ENCODE results near the gene EMC8.

- TF ChIP-seq EZH2 (IDR thresholded peaks at IDR 0.05; ENCODE audit: borderline replicate concordance, insufficient read depth, low read depth, low read length, poor library complexity, severe bottlenecking) (no peak), CTCF (IDR thresholded peaks at IDR 0.05) (no peak)
These were observed 10.5 kb downstream of the EMC8 start for GRCh38 chr16:85788819-85789218.
